GM19463 (cell line): ENCODE measurements around the gene SNAP47.

Experiments used
- ATAC-seq: cut with Tn5 transposase; IDR thresholded peaks from one replicate; pipeline ENCODE4 v1.9.1; 2021; ENCODE audit warnings: mild to moderate bottlenecking, moderate library complexity; ENCODE audit not compliant: unreplicated experiment

The SNAP47 gene

GRCh38 chr1:227731696-227732585 lies 3.3 kb upstream of the SNAP47 start:
- ATAC-seq: no peak

GRCh38 chr1:227732586-227733308 lies 2.5 kb upstream of the SNAP47 start:
- no peak for ATAC-seq

- ATAC-seq: no peak
Observed at GRCh38 chr1:227733309-227733705, 1.9 kb upstream of the SNAP47 start.

- ATAC-seq: no peak
Observed at GRCh38 chr1:227733751-227734545, 1.3 kb upstream of the SNAP47 start.

- no peak for ATAC-seq
Observed at GRCh38 chr1:227734546-227734855, 734 bp upstream of the SNAP47 start.

GRCh38 chr1:227735539-227736285 lies 477 bp downstream of the SNAP47 start:
- peak; percentile 32 for ATAC-seq

GRCh38 chr1:227736814-227737432 lies 1.7 kb downstream of the SNAP47 start:
- no peak for ATAC-seq

GRCh38 chr1:227738820-227739219 lies 3.6 kb downstream of the SNAP47 start:
- no peak for ATAC-seq

GRCh38 chr1:227739636-227740035 lies 4.4 kb downstream of the SNAP47 start:
- no peak for ATAC-seq

- no peak for ATAC-seq
Observed at GRCh38 chr1:227740401-227740960, 5.2 kb downstream of the SNAP47 start.

- ATAC-seq: no peak
Observed at GRCh38 chr1:227741166-227741870, 6.1 kb downstream of the SNAP47 start.

- ATAC-seq: no peak
Observed at GRCh38 chr1:227742738-227743715, 7.8 kb downstream of the SNAP47 start.

- ATAC-seq: no peak
Observed at GRCh38 chr1:227744668-227745067, 9.4 kb downstream of the SNAP47 start.

GRCh38 chr1:227745568-227746265 lies 10.5 kb downstream of the SNAP47 start:
- no peak for ATAC-seq

GRCh38 chr1:227746676-227747075 lies 11.4 kb downstream of the SNAP47 start:
- ATAC-seq: no peak

- no peak for ATAC-seq
Observed at GRCh38 chr1:227747382-227747781, 12.1 kb downstream of the SNAP47 start.

GRCh38 chr1:227747948-227748495 lies 12.8 kb downstream of the SNAP47 start:
- no peak for ATAC-seq
